ENCODE data around the gene TCF7L2.

The TCF7L2 gene

GRCh38 chr10:113128450-113129070 lies 178.5 kb downstream of the TCF7L2 start:
- FAIRE-seq, result no peak

- no peak for FAIRE-seq
These were observed 179.1 kb downstream of the TCF7L2 start for GRCh38 chr10:113129117-113129516.

- no peak for FAIRE-seq
These were observed 180.1 kb downstream of the TCF7L2 start for GRCh38 chr10:113130014-113130641.

- FAIRE-seq, result no peak
These were observed 181.7 kb downstream of the TCF7L2 start for GRCh38 chr10:113131613-113132261.

GRCh38 chr10:113132591-113133121 lies 182.6 kb downstream of the TCF7L2 start:
- FAIRE-seq, result no peak

- no peak for FAIRE-seq
These were observed 183.6 kb downstream of the TCF7L2 start for GRCh38 chr10:113133497-113134115.

- FAIRE-seq, result no peak
These were observed 185.0 kb downstream of the TCF7L2 start for GRCh38 chr10:113135025-113135424.

GRCh38 chr10:113137941-113138685 lies 188.1 kb downstream of the TCF7L2 start:
- FAIRE-seq, result no peak

- no peak for FAIRE-seq
These were observed 189.0 kb downstream of the TCF7L2 start for GRCh38 chr10:113138937-113139585.

- peak; percentile 67 for FAIRE-seq
These were observed 189.7 kb downstream of the TCF7L2 start for GRCh38 chr10:113139699-113140098.

- FAIRE-seq, result no peak
These were observed 190.3 kb downstream of the TCF7L2 start for GRCh38 chr10:113140143-113141011.

- no peak for FAIRE-seq
These were observed 192.7 kb downstream of the TCF7L2 start for GRCh38 chr10:113142601-113143362.

GRCh38 chr10:113144576-113144975 lies 194.5 kb downstream of the TCF7L2 start:
- FAIRE-seq, result no peak

- no peak for FAIRE-seq
These were observed 198.2 kb downstream of the TCF7L2 start for GRCh38 chr10:113148071-113148825.

- no peak for FAIRE-seq
These were observed 198.9 kb downstream of the TCF7L2 start for GRCh38 chr10:113148901-113149300.

GRCh38 chr10:113149626-113150025 lies 199.6 kb downstream of the TCF7L2 start:
- no peak for FAIRE-seq

GRCh38 chr10:113151190-113151666 lies 201.2 kb downstream of the TCF7L2 start:
- no peak for FAIRE-seq

GRCh38 chr10:113153493-113154102 lies 203.6 kb downstream of the TCF7L2 start:
- no peak for FAIRE-seq

GRCh38 chr10:113157441-113157840 lies 207.4 kb downstream of the TCF7L2 start:
- no peak for FAIRE-seq
